Tibial nerve (tissue), 4 donors: ENCODE measurements around the gene ALKBH3. TPM values are rescaled to one million over a fixed set of nuclear protein-coding genes. Genes with fewer than 3 reads are reported as not detected.

Experiments
- DNase-seq, 2 donors: peaks; one replicate each; pipeline ENCODE4 v3.0.0-alpha.2; 2019; ENCODE audit warnings: low spot score in 2 of 2
- H3K27ac ChIP-seq, 4 donors: fragments of 200-600 bp; sonication (generic) in 3 of 4; one replicate each; pipeline ENCODE4 v1.5.1; 2017 to 2019; ENCODE audit warnings: mild to moderate bottlenecking in 1 of 4
- H3K27me3 ChIP-seq, 2 donors: fragments of 200-600 bp; sonication (generic) in 1 of 2; one replicate each; pipeline versions ENCODE4 v1.5.1 to v1.6.0; 2017 to 2019
- H3K36me3 ChIP-seq, 3 donors: fragments of 200-600 bp; sonication (generic); one replicate each; pipeline ENCODE4 v1.5.1; 2018 to 2019
- H3K4me1 ChIP-seq, 4 donors: fragments of 200-600 bp; sonication (generic) in 3 of 4; one replicate each; pipeline ENCODE4 v1.5.1; 2017 to 2019
- H3K4me3 ChIP-seq, 4 donors: fragments of 200-600 bp; sonication (generic) in 3 of 4; one replicate each; pipeline ENCODE4 v1.5.1; 2017 to 2019; ENCODE audit warnings: mild to moderate bottlenecking in 1 of 4, moderate library complexity in 1 of 4
- H3K9me3 ChIP-seq, 4 donors: fragments of 200-600 bp; sonication (generic) in 3 of 4; one replicate each; pipeline ENCODE4 v1.5.1; 2017 to 2019
- CTCF ChIP-seq, 5 experiments: fragments of 200-600 bp in 3 of 5; fragments of 450-650 bp in 2 of 5; sonication (generic) in 3 of 5; IDR thresholded peaks; one replicate each; pipeline ENCODE4 v1.5.1; 2016 to 2019; ENCODE audit warnings: antibody characterized with exemption in 5 of 5, mild to moderate bottlenecking in 3 of 5, moderate library complexity in 2 of 5
- EP300 ChIP-seq, 2 donors: sonication (generic); formaldehyde crosslinking; IDR thresholded peaks; one replicate each; pipeline ENCODE4 v1.6.1; 2017; ENCODE audit warnings: antibody characterized with exemption in 2 of 2, mild to moderate bottlenecking in 1 of 2
- POLR2A ChIP-seq, 2 donors: fragments of 450-650 bp; IDR thresholded peaks; one replicate each; pipeline ENCODE4 v1.6.1; 2017; ENCODE audit warnings: antibody characterized with exemption in 2 of 2, mild to moderate bottlenecking in 2 of 2, moderate library complexity in 2 of 2
- WGBS, 2 donors: methylation state at CpG; one replicate each; pipeline ENCODE4 v1.1.5; 2018; 5-methylcytosine and 5-hydroxymethylcytosine counted together
- total RNA-seq, 4 donors: library from RNA; depleted of rRNA; stranded (reverse); fragments of >200 nt; gene quantifications; one replicate each; pipeline ENCODE4 v1.1.0, GENCODE V29; 2016

The ALKBH3 gene
- total RNA-seq, 4 donors from 2014 or later = 30.4 to 45.0 (median 38.0) TPM

DNA sequence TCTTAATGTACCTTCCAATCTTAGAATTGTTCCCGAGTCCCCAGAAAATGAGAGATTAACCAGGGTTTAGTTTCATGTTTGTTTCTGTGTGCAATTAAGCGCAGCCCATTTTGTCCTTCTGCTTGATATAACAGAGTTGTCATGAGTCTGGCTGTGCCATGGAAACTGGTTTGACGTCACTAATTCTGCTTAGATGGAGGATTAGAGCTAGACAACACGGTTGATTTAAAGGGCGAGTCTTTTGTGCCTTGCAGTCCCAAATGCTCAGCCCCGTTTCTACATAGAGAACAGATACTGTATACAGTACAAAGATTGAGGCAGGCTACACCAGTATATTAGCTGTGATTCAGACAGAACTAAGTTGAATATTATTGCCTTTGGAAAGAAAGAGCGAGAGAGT lies 45.5 kb upstream of the ALKBH3 start:
- TF ChIP-seq EP300 (IDR thresholded peaks at IDR 0.05) (no peak), CTCF (IDR thresholded peaks at IDR 0.05) (no peak), POLR2A (IDR thresholded peaks at IDR 0.05) (no peak)
- H3K4me3 ChIP-seq = no peak overlapping the region
- 42 to 59% methylated on average over 7 of the region's 7 CpGs for WGBS, 2 donors
- H3K4me1 ChIP-seq = peaks cover 0 to 10% (median 0%) of the 10 kb centered on the region in 4 donors
- no peak overlapping the region for H3K27ac ChIP-seq
- DNase-seq = no peak
- H3K27me3 ChIP-seq = no peaks in the 10 kb centered on the region
- peaks cover 0 to 20% (median 0%) of the 10 kb centered on the region in 3 donors for H3K36me3 ChIP-seq
- no peaks in the 10 kb centered on the region for H3K9me3 ChIP-seq

DNA sequence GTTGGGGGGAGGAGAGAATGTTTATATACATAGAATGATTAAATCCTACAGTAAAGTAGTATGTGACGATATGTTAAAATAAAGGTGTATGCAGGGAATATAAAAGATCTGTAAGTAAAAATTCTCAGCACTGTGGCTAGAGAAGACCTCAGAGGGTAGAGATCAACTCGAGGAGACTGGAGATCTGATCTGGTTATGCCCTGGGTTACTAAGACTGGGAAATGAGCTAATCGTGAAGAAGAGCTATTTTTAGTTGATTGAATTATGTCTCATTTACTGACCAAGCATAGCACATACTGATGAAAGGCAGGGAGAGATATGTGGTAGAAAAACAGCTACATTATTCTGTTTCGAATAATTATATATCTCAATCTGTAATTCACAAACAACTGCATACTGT lies 42.8 kb upstream of the ALKBH3 start:
- Histone ChIP-seq H3K27ac (no peak overlapping the region), H3K36me3 (peaks cover 0 to 31% (median 0%) of the 10 kb centered on the region in 3 donors), H3K4me3 (no peak overlapping the region), H3K4me1 (peaks cover 0 to 10% (median 0%) of the 10 kb centered on the region in 4 donors), H3K27me3 (no peaks in the 10 kb centered on the region), H3K9me3 (no peaks in the 10 kb centered on the region)
- WGBS, 2 donors = 64 to 72% methylated on average over 4 of the region's 4 CpGs
- TF ChIP-seq CTCF (IDR thresholded peaks at IDR 0.05) = no peak
- no peak for TF ChIP-seq POLR2A (IDR thresholded peaks at IDR 0.05)
- no peak for TF ChIP-seq EP300 (IDR thresholded peaks at IDR 0.05)
- no peak for DNase-seq

DNA sequence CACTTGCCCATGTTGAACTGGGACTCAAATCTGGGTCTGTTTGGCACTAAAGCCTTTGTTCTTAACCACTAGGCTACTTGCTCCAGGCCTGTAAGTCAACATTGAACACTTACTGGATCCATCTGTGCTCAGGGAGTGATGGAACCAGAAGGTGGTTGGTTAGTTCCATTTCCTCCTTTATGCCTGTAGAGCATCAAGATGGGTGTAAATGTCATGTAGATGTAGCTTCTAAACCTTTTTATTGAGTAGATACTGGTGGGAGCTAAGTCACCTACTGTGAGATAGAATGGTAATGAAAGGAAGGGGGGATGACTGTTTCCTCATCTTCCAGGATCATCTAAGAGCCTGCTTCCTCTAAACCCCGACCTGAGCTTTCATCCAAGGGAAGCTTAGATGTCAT lies 38.6 kb upstream of the ALKBH3 start:
- Histone ChIP-seq H3K27ac (no peak overlapping the region), H3K4me1 (no peaks in the 10 kb centered on the region), H3K9me3 (no peaks in the 10 kb centered on the region), H3K36me3 (peaks cover 0 to 43% (median 0%) of the 10 kb centered on the region in 3 donors), H3K27me3 (no peaks in the 10 kb centered on the region), H3K4me3 (no peak overlapping the region)
- no peak for TF ChIP-seq EP300 (IDR thresholded peaks at IDR 0.05)
- no peak for TF ChIP-seq POLR2A (IDR thresholded peaks at IDR 0.05)
- no peak for TF ChIP-seq CTCF (IDR thresholded peaks at IDR 0.05)
- 81 to 100% methylated on average over 1 of the region's 1 CpG for WGBS, 2 donors
- no peak for DNase-seq

- 92 to 94% methylated on average over 3 of the region's 3 CpGs for WGBS, 2 donors
- Histone ChIP-seq H3K27ac (no peak overlapping the region), H3K9me3 (no peaks in the 10 kb centered on the region), H3K4me3 (no peak overlapping the region), H3K36me3 (peaks cover 0 to 21% (median 0%) of the 10 kb centered on the region in 3 donors), H3K4me1 (no peaks in the 10 kb centered on the region), H3K27me3 (no peaks in the 10 kb centered on the region)
- no peak for DNase-seq
- no peak for TF ChIP-seq POLR2A (IDR thresholded peaks at IDR 0.05)
- TF ChIP-seq CTCF (IDR thresholded peaks at IDR 0.05) = no peak
- TF ChIP-seq EP300 (IDR thresholded peaks at IDR 0.05) = no peak
These were observed 34.8 kb upstream of the ALKBH3 start for GRCh38 chr11:43845816-43846215.

GRCh38 chr11:43852057-43852636 lies 28.5 kb upstream of the ALKBH3 start:
- Histone ChIP-seq H3K4me3 (no peak overlapping the region), H3K4me1 (no peaks in the 10 kb centered on the region), H3K27me3 (no peaks in the 10 kb centered on the region), H3K36me3 (peaks cover 0 to 26% (median 0%) of the 10 kb centered on the region in 3 donors), H3K27ac (no peak overlapping the region), H3K9me3 (no peaks in the 10 kb centered on the region)
- 16 to 20% methylated on average over 4 of the region's 4 CpGs for WGBS, 2 donors
- DNase-seq = peak; percentile 21 to 71
- TF ChIP-seq EP300 (IDR thresholded peaks at IDR 0.05) (no peak), POLR2A (IDR thresholded peaks at IDR 0.05) (no peak), CTCF (IDR thresholded peaks at IDR 0.05) (peak; percentile 54 to 80 (median 62))
